ENCODE results near the gene PPM1B.

DNA sequence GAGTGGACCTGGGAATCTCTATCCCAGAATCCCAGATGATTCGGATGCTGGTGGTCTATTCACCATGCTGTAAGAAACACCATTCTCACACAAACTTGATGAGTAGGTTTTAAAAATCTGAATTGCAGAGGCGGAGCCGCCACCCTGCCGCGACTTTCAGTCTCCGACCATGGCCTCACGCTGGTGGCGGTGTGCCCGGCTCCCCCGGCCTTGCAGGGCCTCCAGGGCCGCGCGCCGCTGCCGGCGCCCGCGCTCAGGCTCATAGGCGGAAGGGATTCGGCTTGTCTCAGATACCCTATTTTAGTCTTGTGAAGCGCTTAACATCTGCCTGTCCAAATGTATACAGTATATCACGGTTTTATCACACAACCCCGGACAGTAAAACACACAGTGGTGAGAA is 2.6 kb upstream of the PPM1B start:
- TF ChIP-seq, protein P1, sequence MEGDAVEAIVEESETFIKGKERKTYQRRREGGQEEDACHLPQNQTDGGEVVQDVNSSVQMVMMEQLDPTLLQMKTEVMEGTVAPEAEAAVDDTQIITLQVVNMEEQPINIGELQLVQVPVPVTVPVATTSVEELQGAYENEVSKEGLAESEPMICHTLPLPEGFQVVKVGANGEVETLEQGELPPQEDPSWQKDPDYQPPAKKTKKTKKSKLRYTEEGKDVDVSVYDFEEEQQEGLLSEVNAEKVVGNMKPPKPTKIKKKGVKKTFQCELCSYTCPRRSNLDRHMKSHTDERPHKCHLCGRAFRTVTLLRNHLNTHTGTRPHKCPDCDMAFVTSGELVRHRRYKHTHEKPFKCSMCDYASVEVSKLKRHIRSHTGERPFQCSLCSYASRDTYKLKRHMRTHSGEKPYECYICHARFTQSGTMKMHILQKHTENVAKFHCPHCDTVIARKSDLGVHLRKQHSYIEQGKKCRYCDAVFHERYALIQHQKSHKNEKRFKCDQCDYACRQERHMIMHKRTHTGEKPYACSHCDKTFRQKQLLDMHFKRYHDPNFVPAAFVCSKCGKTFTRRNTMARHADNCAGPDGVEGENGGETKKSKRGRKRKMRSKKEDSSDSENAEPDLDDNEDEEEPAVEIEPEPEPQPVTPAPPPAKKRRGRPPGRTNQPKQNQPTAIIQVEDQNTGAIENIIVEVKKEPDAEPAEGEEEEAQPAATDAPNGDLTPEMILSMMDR (IDR thresholded peaks at IDR 0.05), result no peak
- TF ChIP-seq POLR2AphosphoS5 (IDR thresholded peaks at IDR 0.05), result no peak
- no peak for TF ChIP-seq POLR2A (IDR thresholded peaks at IDR 0.05)
- TF ChIP-seq EP300 (IDR thresholded peaks at IDR 0.05), result no peak

All from stomach (tissue), 4 donors.